Ishikawa (cell line): ENCODE data around the gene GNAO1.

Source experiments
- CEBPB ChIP-seq: IDR thresholded peaks from 2 replicates; pipeline ENCODE4 v1.6.1; 2012
- CREB1 ChIP-seq: IDR thresholded peaks from 2 replicates; pipeline ENCODE4 v1.6.1; 2012; ENCODE audit warnings: low read depth
- EGR1 ChIP-seq: IDR thresholded peaks from 2 replicates; pipeline ENCODE4 v1.6.1; 2012
- EP300 ChIP-seq: IDR thresholded peaks from 2 replicates; pipeline ENCODE4 v1.6.1; 2012; ENCODE audit warnings: borderline replicate concordance
- FOXM1 ChIP-seq: IDR thresholded peaks from 2 replicates; pipeline ENCODE4 v1.6.1; 2012; ENCODE audit warnings: low read depth, borderline replicate concordance
- NFIC ChIP-seq: IDR thresholded peaks from 2 replicates; pipeline ENCODE4 v1.6.1; 2012
- RAD21 ChIP-seq: IDR thresholded peaks from 2 replicates; pipeline ENCODE4 v1.6.1; 2012; ENCODE audit warnings: low read depth
- TAF1 ChIP-seq: IDR thresholded peaks from 2 replicates; pipeline ENCODE4 v1.6.1; 2012; ENCODE audit warnings: low read depth, mild to moderate bottlenecking
- TCF12 ChIP-seq: IDR thresholded peaks from 2 replicates; pipeline ENCODE4 v1.6.1; 2012; ENCODE audit warnings: low read depth
- TEAD4 ChIP-seq: IDR thresholded peaks from 2 replicates; pipeline ENCODE4 v1.6.1; 2012
- YY1 ChIP-seq: IDR thresholded peaks from 2 replicates; pipeline ENCODE4 v1.6.1; 2012; ENCODE audit warnings: low read depth
- ZBTB7A ChIP-seq: IDR thresholded peaks from 2 replicates; pipeline ENCODE4 v1.6.1; 2012; ENCODE audit warnings: low read depth
- TF ChIP-seq, protein P1 (sequence below): IDR thresholded peaks from 2 replicates; pipeline ENCODE4 v1.6.1; 2012; ENCODE audit warnings: low read depth, mild to moderate bottlenecking
- TF ChIP-seq, protein P2 (sequence below): IDR thresholded peaks from 2 replicates; pipeline ENCODE4 v1.6.1; 2012
- TF ChIP-seq, protein P3 (sequence below): IDR thresholded peaks from 2 replicates; pipeline ENCODE4 v1.6.1; 2012

The GNAO1 gene

DNA sequence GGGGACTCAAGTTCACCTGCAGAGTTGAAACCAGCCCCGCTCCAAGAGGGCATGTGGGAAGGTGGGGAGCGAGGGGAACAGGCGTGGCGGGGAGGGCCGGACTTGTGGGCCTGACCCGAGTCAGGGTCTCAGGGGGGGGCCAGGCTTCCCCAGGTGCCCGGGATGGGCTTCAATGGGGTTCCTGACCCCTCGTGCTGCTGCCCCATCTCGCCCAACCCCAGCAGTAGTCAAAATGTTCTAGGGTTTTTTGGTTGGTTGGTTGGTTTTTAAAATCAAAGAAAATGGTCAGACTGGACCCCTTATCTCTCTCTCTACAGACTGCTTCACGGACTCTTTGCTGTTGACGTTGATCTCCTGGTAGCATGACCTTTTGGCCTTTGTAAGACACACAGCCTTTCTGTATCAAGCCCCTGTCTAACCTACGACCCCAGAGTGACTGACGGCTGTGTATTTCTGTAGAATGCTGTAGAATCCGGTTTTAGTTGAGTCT, 164.5 kb downstream of the GNAO1 start:
- no peak for TF ChIP-seq CREB1
- TF ChIP-seq EP300 = no peak
- TF ChIP-seq NFIC = no peak
- TF ChIP-seq EGR1 = no peak
- TF ChIP-seq, protein P1, sequence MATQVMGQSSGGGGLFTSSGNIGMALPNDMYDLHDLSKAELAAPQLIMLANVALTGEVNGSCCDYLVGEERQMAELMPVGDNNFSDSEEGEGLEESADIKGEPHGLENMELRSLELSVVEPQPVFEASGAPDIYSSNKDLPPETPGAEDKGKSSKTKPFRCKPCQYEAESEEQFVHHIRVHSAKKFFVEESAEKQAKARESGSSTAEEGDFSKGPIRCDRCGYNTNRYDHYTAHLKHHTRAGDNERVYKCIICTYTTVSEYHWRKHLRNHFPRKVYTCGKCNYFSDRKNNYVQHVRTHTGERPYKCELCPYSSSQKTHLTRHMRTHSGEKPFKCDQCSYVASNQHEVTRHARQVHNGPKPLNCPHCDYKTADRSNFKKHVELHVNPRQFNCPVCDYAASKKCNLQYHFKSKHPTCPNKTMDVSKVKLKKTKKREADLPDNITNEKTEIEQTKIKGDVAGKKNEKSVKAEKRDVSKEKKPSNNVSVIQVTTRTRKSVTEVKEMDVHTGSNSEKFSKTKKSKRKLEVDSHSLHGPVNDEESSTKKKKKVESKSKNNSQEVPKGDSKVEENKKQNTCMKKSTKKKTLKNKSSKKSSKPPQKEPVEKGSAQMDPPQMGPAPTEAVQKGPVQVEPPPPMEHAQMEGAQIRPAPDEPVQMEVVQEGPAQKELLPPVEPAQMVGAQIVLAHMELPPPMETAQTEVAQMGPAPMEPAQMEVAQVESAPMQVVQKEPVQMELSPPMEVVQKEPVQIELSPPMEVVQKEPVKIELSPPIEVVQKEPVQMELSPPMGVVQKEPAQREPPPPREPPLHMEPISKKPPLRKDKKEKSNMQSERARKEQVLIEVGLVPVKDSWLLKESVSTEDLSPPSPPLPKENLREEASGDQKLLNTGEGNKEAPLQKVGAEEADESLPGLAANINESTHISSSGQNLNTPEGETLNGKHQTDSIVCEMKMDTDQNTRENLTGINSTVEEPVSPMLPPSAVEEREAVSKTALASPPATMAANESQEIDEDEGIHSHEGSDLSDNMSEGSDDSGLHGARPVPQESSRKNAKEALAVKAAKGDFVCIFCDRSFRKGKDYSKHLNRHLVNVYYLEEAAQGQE = no peak
- TF ChIP-seq TEAD4 = no peak
- no peak for TF ChIP-seq CEBPB

DNA sequence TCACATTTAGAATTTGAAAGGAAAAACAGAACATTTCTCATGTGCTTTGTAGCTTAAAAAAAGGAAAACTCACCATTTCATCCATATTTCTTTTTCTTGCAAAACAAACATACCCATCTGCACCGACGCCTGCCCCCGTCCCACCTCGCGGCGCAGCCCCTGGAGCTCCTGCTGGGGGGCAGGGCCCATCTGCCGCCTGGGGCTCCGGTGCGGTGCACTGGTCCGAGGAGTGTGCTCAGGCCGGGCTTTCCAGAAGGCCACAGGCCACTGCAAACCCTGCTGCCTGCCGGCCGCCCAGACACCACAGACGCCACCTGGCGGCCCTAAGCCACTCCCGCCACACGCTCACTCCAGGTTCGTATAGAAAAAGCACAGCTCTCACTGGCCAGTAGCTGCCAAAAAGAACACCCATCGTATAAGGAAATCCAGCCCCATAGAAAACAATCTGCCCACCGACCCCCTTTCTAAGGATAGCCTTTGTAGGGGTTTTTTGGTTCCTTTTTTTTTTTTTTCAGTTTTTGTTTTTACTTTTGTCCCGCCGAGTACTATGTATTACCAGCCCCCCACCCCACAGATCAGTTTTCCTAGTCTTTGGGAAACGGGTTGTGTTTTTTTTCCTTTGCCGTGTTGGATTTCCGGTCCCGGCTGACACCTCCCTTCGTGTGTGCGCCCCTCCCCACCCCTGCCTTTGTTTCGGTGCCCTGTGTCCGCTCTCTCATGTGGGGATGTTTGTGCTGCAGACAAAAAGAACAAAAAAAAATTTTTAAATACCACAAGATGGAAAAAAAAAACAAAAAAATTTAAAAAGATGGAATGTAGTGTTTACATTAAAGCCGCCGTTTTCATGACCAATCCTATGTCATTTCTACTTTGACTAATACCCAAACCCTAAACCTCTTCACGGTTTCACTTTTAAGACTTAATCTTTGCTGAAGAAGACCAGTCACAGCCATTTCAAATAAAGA, 165.3 kb downstream of the GNAO1 start:
- TF ChIP-seq YY1 = 0 out of 2 replicates have a peak, but pooled peaks have one; percentile 28
- 0 out of 2 replicates have a peak, but pooled peaks have one; percentile 50 for TF ChIP-seq TCF12
- TF ChIP-seq RAD21 = peak; percentile 78
- TF ChIP-seq TAF1 = 0 out of 2 replicates have a peak, but pooled peaks have one; percentile 13
- peak; percentile 82 for TF ChIP-seq ZBTB7A
- TF ChIP-seq, protein P2, sequence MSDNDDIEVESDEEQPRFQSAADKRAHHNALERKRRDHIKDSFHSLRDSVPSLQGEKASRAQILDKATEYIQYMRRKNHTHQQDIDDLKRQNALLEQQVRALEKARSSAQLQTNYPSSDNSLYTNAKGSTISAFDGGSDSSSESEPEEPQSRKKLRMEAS = peak; percentile 65
- TF ChIP-seq, protein P3, sequence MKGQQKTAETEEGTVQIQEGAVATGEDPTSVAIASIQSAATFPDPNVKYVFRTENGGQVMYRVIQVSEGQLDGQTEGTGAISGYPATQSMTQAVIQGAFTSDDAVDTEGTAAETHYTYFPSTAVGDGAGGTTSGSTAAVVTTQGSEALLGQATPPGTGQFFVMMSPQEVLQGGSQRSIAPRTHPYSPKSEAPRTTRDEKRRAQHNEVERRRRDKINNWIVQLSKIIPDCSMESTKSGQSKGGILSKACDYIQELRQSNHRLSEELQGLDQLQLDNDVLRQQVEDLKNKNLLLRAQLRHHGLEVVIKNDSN = no peak
- TF ChIP-seq CEBPB = no peak

DNA sequence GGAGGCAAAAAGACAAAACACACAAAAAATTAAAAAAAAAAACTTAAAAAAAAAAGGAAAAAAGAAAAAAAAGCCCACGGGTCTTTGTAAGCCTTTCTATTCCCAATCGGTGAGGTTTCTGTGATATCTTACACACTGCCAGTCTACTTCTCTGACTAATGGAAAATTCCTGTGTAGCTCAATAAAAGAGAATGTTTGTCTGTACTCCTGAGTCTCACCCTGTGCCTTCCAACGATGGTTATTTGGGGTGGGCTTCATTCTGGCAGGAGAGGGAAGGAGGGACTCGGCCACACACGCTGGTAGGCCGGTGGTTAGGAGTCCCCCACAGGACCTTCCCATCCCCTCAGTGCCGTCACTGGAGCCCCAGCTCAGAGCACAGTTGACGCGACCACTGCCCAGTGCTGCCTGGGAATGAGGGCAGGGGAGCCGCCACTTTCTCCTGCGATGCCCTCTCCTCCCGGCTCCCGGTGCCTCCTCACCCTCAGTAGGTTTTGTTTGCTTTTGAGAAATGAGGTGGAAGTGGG, 166.0 kb downstream of the GNAO1 start:
- TF ChIP-seq, protein P1 = no peak
- TF ChIP-seq, protein P3 = no peak
- TF ChIP-seq CEBPB (no peak), TAF1 (no peak), EP300 (no peak), ZBTB7A (no peak), YY1 (no peak), TEAD4 (no peak), NFIC (no peak), TCF12 (no peak), EGR1 (no peak), CREB1 (no peak), RAD21 (no peak), FOXM1 (no peak)
- TF ChIP-seq, protein P2 = no peak

DNA sequence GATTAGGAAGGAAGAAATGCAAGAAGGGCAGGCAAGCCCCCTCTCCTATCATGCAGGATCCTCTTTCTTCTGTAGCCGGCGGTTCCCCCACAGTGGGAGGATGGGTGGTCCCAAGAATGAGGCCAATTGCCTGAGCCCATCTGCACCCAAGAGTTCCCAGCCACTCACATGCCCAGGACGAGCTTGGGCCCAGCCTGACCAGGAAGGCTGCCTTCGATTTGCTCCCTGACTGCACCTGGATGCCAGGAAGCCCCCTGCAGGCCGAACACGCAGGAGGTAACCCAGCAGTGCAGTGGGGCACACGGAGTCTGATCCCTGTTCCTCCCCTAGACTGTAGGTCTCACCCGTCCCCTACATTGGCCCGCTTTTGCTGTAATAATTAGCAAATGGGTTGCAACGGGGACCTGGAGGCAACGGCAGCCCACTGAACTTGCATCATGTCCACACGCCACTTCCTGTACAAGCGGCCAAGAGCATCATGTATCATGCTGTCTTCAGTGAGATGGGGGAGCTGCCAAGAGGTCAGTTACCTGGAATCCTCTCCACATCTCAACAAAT, 166.6 kb downstream of the GNAO1 start:
- no peak for TF ChIP-seq NFIC
- TF ChIP-seq YY1 = no peak
- no peak for TF ChIP-seq CREB1
- no peak for TF ChIP-seq FOXM1
- TF ChIP-seq, protein P3 = no peak
- TF ChIP-seq TAF1 = no peak
- TF ChIP-seq, protein P1 = no peak
- TF ChIP-seq EP300 = no peak
- TF ChIP-seq RAD21 = no peak
- TF ChIP-seq, protein P2 = no peak
- no peak for TF ChIP-seq CEBPB
- TF ChIP-seq EGR1 = no peak
- TF ChIP-seq TEAD4 = no peak
- no peak for TF ChIP-seq TCF12
- TF ChIP-seq ZBTB7A = no peak
